ENCODE results near the gene IL1RN.

IL1RN gene

DNA sequence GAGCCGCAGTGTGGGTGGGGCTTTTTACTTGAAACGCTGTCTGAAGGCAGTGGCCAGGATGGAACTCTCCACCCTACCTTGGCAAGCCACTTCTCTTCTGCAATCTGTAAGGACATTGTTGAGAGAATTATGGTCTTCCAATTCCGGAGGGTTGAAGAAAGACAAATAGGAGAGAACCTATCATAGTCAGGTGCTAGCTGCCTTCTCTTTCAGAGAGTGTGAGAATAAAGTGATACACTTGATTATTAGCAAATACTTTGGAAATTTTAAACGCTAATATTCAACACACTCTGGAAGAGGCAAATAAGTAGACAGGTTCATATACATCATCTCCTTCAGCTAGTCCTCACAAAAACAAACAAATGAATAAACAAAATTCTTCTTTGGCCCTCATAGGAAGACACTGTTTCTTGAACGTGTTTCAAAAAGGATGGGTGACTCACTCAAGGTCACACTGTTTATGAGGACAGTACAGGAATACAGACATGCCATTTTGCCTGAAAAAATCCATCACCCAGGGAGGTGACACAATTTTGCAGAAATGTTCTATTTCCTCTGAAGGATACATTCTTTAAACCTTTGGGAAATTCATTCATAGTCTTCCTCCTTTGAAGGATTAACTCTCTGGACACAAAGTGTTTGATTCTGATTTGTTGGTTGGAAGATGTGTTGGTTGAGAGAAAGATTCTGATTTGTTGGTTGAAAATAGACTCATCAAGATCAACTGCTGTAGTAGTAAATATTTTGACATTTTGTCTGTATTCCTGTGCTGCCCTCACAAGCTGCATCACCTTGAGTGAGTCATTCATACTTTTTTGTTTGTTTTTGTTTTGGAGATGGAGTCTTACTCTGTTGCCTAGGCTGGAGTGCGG lies 2.2 kb upstream of the IL1RN start:
- no peak overlapping the region for H3K9ac ChIP-seq (ENCODE audit: low read length)

DNA sequence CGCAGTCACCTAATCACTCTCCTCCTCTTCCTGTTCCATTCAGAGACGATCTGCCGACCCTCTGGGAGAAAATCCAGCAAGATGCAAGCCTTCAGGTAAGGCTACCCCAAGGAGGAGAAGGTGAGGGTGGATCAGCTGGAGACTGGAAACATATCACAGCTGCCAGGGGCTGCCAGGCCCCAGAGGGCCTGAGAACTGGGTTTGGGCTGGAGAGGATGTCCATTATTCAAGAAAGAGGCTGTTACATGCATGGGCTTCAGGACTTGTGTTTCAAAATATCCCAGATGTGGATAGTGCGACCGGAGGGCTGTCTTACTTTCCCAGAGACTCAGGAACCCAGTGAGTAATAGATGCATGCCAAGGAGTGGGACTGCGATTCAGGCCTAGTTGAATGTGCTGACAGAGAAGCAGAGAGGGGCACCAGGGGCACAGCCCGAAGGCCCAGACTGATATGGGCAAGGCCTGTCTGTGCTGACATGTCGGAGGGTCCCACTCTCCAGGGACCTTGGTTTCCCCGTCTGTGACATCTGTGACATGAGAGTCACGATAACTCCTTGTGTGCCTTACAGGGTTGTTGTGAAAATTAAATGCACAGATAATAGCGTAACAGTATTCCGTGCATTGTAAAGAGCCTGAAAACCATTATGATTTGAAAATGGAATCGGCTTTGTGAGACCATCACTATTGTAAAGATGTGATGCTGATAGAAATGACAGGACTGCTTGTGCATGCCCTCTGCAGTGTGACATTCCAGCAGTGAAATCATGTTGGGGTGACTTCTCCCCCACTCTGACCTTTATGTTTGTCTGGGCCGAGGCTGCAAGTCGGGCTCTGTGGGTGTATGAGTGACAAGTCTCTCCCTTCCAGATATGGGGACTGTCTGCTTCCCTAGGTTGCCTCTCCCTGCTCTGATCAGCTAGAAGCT lies 510 bp downstream of the IL1RN start:
- H2AFZ ChIP-seq (ENCODE audit: low read length): no peak overlapping the region
- TF ChIP-seq, protein P1, sequence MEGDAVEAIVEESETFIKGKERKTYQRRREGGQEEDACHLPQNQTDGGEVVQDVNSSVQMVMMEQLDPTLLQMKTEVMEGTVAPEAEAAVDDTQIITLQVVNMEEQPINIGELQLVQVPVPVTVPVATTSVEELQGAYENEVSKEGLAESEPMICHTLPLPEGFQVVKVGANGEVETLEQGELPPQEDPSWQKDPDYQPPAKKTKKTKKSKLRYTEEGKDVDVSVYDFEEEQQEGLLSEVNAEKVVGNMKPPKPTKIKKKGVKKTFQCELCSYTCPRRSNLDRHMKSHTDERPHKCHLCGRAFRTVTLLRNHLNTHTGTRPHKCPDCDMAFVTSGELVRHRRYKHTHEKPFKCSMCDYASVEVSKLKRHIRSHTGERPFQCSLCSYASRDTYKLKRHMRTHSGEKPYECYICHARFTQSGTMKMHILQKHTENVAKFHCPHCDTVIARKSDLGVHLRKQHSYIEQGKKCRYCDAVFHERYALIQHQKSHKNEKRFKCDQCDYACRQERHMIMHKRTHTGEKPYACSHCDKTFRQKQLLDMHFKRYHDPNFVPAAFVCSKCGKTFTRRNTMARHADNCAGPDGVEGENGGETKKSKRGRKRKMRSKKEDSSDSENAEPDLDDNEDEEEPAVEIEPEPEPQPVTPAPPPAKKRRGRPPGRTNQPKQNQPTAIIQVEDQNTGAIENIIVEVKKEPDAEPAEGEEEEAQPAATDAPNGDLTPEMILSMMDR (IDR thresholded peaks at IDR 0.05; ENCODE audit: low read length): no peak
- TF ChIP-seq EZH2 (optimal IDR thresholded peaks at IDR 0.05; ENCODE audit: low read depth, low read length): no peak
- TF ChIP-seq EZH2phosphoT487 (IDR thresholded peaks at IDR 0.05; ENCODE audit: low read length): no peak
- no peaks in the 10 kb centered on the region for H3K9me2 ChIP-seq (replicated peaks; ENCODE audit: insufficient read depth, low read length)

More for the DNA sequence above, 2.2 kb upstream of the IL1RN start:
- Histone ChIP-seq H3K27ac (ENCODE audit: low read length) (no peak overlapping the region), H3K9me3 (replicated peaks; ENCODE audit: insufficient read depth, low read length) (no peaks in the 10 kb centered on the region), H3K4me2 (ENCODE audit: low read depth, low read length) (peak overlapping the region; percentile 87; the same call in 1 of the 2 replicates), H3K36me3 (replicated peaks; ENCODE audit: insufficient read depth, low read length) (no peaks in the 10 kb centered on the region), H3K79me2 (ENCODE audit: low read length) (no peaks in the 10 kb centered on the region), H3K9me2 (replicated peaks; ENCODE audit: insufficient read depth, low read length) (no peaks in the 10 kb centered on the region), H3K4me3 (ENCODE audit: low read length) (no peak overlapping the region), H3K27me3 (replicated peaks; ENCODE audit: insufficient read depth, low read length) (no peaks in the 10 kb centered on the region), H2AFZ (ENCODE audit: low read length) (no peak overlapping the region), H4K20me1 (ENCODE audit: insufficient read depth, low read length) (no peaks in the 10 kb centered on the region), H3F3A (ENCODE audit: insufficient read depth, low read length) (peaks cover 5% of the 10 kb centered on the region; the same call in 1 of the 2 replicates), H3K4me1 (ENCODE audit: low read length) (peaks cover 23% of the 10 kb centered on the region)
- DNase-seq: no peak
- TF ChIP-seq EZH2 (optimal IDR thresholded peaks at IDR 0.05; ENCODE audit: low read depth, low read length) (no peak), EZH2phosphoT487 (IDR thresholded peaks at IDR 0.05; ENCODE audit: low read length) (no peak)
- TF ChIP-seq, protein P1 (IDR thresholded peaks at IDR 0.05; ENCODE audit: low read length): no peak

DNA sequence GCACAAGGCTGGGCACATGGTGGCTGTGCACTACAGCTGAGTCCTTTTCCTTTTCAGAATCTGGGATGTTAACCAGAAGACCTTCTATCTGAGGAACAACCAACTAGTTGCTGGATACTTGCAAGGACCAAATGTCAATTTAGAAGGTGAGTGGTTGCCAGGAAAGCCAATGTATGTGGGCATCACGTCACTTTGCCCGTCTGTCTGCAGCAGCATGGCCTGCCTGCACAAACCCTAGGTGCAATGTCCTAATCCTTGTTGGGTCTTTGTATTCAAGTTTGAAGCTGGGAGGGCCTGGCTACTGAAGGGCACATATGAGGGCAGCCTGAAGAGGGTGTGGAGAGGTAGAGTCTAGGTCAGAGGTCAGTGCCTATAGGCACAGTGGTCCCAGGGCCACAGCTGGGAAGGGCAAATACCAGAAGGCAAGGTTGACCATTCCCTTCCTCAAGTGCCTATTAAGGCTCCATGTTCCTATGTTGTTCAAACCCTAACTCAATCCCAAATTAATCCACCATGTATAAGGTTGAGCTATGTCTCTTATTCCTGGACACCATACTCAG lies 2.2 kb downstream of the IL1RN start:
- H3K79me2 ChIP-seq (ENCODE audit: low read length): no peaks in the 10 kb centered on the region
- no peaks in the 10 kb centered on the region for H3K27me3 ChIP-seq (replicated peaks; ENCODE audit: insufficient read depth, low read length)
- peaks cover 8% of the 10 kb centered on the region for H3K4me1 ChIP-seq (ENCODE audit: low read length)
- DNase-seq: no peak
- H3K4me2 ChIP-seq (ENCODE audit: low read depth, low read length): no peak overlapping the region
- H3K9me2 ChIP-seq (replicated peaks; ENCODE audit: insufficient read depth, low read length): no peaks in the 10 kb centered on the region
- H3K9me3 ChIP-seq (replicated peaks; ENCODE audit: insufficient read depth, low read length): no peaks in the 10 kb centered on the region
- no peaks in the 10 kb centered on the region for H4K20me1 ChIP-seq (ENCODE audit: insufficient read depth, low read length)
- H3K9ac ChIP-seq (ENCODE audit: low read length): no peak overlapping the region
- no peaks in the 10 kb centered on the region for H3K36me3 ChIP-seq (replicated peaks; ENCODE audit: insufficient read depth, low read length)
- H3K4me3 ChIP-seq (ENCODE audit: low read length): no peak overlapping the region
- TF ChIP-seq EZH2 (optimal IDR thresholded peaks at IDR 0.05; ENCODE audit: low read depth, low read length) (no peak), EZH2phosphoT487 (IDR thresholded peaks at IDR 0.05; ENCODE audit: low read length) (no peak)
- TF ChIP-seq, protein P1 (IDR thresholded peaks at IDR 0.05; ENCODE audit: low read length): no peak
- H2AFZ ChIP-seq (ENCODE audit: low read length): no peak overlapping the region
- H3K27ac ChIP-seq (ENCODE audit: low read length): no peak overlapping the region
- H3F3A ChIP-seq (ENCODE audit: insufficient read depth, low read length): no peaks in the 10 kb centered on the region

More for the DNA sequence above, 510 bp downstream of the IL1RN start:
- Histone ChIP-seq H3K4me2 (ENCODE audit: low read depth, low read length) (no peak overlapping the region), H3K4me1 (ENCODE audit: low read length) (peaks cover 23% of the 10 kb centered on the region), H3K4me3 (ENCODE audit: low read length) (no peak overlapping the region), H4K20me1 (ENCODE audit: insufficient read depth, low read length) (no peaks in the 10 kb centered on the region), H3F3A (ENCODE audit: insufficient read depth, low read length) (peaks cover 5% of the 10 kb centered on the region; the same call in 1 of the 2 replicates), H3K27me3 (replicated peaks; ENCODE audit: insufficient read depth, low read length) (no peaks in the 10 kb centered on the region), H3K36me3 (replicated peaks; ENCODE audit: insufficient read depth, low read length) (no peaks in the 10 kb centered on the region), H3K9ac (ENCODE audit: low read length) (no peak overlapping the region), H3K9me3 (replicated peaks; ENCODE audit: insufficient read depth, low read length) (no peaks in the 10 kb centered on the region), H3K79me2 (ENCODE audit: low read length) (no peaks in the 10 kb centered on the region), H3K27ac (ENCODE audit: low read length) (no peak overlapping the region)
- DNase-seq: no peak
